NB4 (cell line): ENCODE data around the gene FXYD4.

Experiments
- CTCF ChIP-seq: IDR thresholded peaks from one replicate; pipeline ENCODE4 v1.5.1; 2012; ENCODE audit warnings: low read depth, low read length
- MAX ChIP-seq: IDR thresholded peaks from 2 replicates; pipeline ENCODE4 v1.6.1; 2011; ENCODE audit warnings: low read depth, low read length
- MYC ChIP-seq: IDR thresholded peaks from 2 replicates; pipeline ENCODE4 v1.6.1; 2011; ENCODE audit warnings: low read depth, low read length
- POLR2A ChIP-seq: IDR thresholded peaks from 2 replicates; pipeline ENCODE4 v1.6.1; 2011; ENCODE audit warnings: mild to moderate bottlenecking; ENCODE audit not compliant: insufficient read length; ENCODE audit errors: extremely low read depth

DNA sequence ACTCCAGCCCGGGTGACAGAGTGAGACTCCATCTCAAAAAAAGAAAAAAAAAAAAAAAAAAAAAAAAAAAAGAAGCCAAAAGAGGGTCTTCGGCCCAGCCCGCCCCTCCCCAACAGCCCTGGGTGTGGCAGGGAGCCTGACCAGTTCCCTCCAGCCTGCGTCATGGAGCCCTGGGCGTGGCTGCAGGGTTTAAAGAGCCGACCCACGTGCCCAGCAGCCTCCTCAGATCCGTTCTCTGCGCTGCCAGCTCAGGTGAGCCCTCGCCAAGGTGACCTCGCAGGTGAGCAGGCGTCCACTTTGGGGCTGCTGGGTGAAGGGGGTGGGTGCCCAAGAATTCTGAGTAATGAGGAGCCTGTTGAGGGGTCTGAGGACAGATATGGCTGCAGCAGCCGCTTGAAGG is at the start of gene FXYD4:
- TF ChIP-seq POLR2A: no peak
- TF ChIP-seq MAX: no peak
- no peak for TF ChIP-seq CTCF
- TF ChIP-seq MYC: no peak
